ENCODE data around the gene TRA2A. TPM values are rescaled to one million over a fixed set of nuclear protein-coding genes. Genes with fewer than 3 reads are reported as not detected.

Gene TRA2A
- total RNA-seq, result 10 to 100 TPM; 12.6 to 50.0 (median 27.1) TPM

DNA sequence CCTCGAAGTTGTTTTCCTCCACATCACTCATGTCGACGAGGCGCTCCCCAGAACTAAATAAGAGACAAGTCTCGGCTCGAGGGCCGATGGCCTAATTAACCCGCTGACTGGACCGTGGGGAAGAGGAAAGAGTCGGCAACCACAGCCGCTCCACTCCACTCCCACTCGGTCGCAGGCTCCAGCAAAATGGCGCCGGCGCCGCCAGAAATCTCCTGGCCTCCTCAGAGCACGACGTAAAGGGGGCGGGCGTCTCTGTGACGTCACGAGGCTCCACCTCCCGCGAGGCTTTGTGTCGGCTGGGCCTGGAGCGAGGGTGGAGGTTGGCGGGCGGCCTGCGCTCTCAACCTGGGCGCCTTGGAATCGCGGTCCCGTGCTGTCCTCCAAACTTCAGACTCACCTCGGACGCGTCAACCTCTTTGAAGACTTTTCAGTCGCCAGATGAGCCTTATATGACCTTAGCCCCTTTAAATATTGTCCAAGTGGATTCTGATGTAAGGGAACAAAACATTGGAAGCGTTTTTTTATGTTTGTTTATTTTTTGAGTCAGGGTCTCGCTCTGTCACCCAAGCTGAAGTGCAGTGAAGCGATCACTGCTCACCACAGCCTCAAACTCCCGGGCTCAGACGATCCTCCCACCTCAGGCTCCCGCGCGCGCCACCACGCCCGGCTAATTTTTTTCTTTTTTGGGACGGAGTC, at the start of gene TRA2A:
Gene TRA2A, minus strand, starts transcription at position 188 of the 696 bp plus-strand sequence. Its CDS starts 157 bp downstream, at position 31.
- peak; percentile 98 for ATAC-seq
- WGBS, 2 donors (ENCODE audit: low coverage in 1 of 2), result 24% methylated on average over 26 of the region's 50 CpGs; no CpG with 5 or more reads in 1 of the 2 donors
- Histone ChIP-seq H3K4me1 (peaks cover 0 to 42% (median 26%) of the 10 kb centered on the region in 3 donors), H3K27me3 (no peaks in the 10 kb centered on the region), H3K9me3 (no peaks in the 10 kb centered on the region), H3K27ac (peak within 1 kb of the TSS; percentile 69 to 99 (median 94)), H3K4me3 (peak within 1 kb of the TSS; percentile 79 to 85), H3K36me3 (no peaks in the 10 kb centered on the region)
- peak; percentile 84 to 88 for TF ChIP-seq POLR2A (IDR thresholded peaks at IDR 0.05)
- TF ChIP-seq POLR2AphosphoS5 (IDR thresholded peaks at IDR 0.05), result peak; percentile 89
- no peak for TF ChIP-seq EP300 (IDR thresholded peaks at IDR 0.05)
- TF ChIP-seq, protein P1, sequence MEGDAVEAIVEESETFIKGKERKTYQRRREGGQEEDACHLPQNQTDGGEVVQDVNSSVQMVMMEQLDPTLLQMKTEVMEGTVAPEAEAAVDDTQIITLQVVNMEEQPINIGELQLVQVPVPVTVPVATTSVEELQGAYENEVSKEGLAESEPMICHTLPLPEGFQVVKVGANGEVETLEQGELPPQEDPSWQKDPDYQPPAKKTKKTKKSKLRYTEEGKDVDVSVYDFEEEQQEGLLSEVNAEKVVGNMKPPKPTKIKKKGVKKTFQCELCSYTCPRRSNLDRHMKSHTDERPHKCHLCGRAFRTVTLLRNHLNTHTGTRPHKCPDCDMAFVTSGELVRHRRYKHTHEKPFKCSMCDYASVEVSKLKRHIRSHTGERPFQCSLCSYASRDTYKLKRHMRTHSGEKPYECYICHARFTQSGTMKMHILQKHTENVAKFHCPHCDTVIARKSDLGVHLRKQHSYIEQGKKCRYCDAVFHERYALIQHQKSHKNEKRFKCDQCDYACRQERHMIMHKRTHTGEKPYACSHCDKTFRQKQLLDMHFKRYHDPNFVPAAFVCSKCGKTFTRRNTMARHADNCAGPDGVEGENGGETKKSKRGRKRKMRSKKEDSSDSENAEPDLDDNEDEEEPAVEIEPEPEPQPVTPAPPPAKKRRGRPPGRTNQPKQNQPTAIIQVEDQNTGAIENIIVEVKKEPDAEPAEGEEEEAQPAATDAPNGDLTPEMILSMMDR (IDR thresholded peaks at IDR 0.05), result no peak

- 0 to 38% methylated on average over 1 to 4 of the region's 5 CpGs for WGBS, 2 donors (ENCODE audit: low coverage in 1 of 2)
- Histone ChIP-seq H3K9me3 (no peaks in the 10 kb centered on the region), H3K27me3 (peaks cover 9% of the 10 kb centered on the region), H3K4me3 (no peak overlapping the region), H3K36me3 (no peaks in the 10 kb centered on the region), H3K4me1 (no peaks in the 10 kb centered on the region), H3K27ac (no peak overlapping the region)
- TF ChIP-seq POLR2AphosphoS5 (IDR thresholded peaks at IDR 0.05) (no peak), POLR2A (IDR thresholded peaks at IDR 0.05) (no peak), EP300 (IDR thresholded peaks at IDR 0.05) (no peak)
- TF ChIP-seq, protein P1 (IDR thresholded peaks at IDR 0.05), result peak; percentile 71 to 84 (median 78)
- peak; percentile 90 for ATAC-seq
Measured at GRCh38 chr7:23570592-23571200, 38.9 kb upstream of the TRA2A start.

- no peak for ATAC-seq
- Histone ChIP-seq H3K4me1 (no peaks in the 10 kb centered on the region), H3K36me3 (no peaks in the 10 kb centered on the region), H3K9me3 (no peaks in the 10 kb centered on the region), H3K27ac (no peak overlapping the region), H3K27me3 (no peaks in the 10 kb centered on the region), H3K4me3 (no peak overlapping the region)
- no peak for TF ChIP-seq EP300 (IDR thresholded peaks at IDR 0.05)
- TF ChIP-seq, protein P1 (IDR thresholded peaks at IDR 0.05), result no peak
- TF ChIP-seq POLR2A (IDR thresholded peaks at IDR 0.05), result no peak
- no peak for TF ChIP-seq POLR2AphosphoS5 (IDR thresholded peaks at IDR 0.05)
Measured at GRCh38 chr7:23558303-23558702, 26.5 kb upstream of the TRA2A start.

DNA sequence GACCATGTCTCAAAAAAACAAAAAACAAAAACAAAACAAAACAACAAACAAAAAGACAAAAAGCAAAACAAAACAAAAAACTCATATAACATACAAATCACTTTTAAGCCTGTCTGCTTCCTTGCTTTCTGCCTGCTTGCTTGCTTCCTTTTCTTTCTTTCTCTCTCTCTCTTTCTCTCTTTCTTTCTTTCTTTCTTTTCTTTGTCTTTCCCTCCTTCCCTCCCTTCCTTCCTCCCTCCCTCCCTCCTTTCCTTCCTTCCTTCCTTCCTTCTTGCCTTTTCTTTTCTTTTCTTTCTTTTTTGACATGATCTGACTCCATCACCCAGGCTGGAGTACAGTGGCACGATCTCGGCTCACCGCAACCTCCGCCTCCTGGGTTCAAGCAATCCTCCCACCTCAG, 15.9 kb upstream of the TRA2A start:
- no peak for ATAC-seq
- WGBS, 2 donors (ENCODE audit: low coverage in 1 of 2), result 84 to 91% methylated on average over 4 of the region's 4 CpGs
- H3K9me3 ChIP-seq, result no peaks in the 10 kb centered on the region

More for the DNA sequence above, 15.9 kb upstream of the TRA2A start:
- TF ChIP-seq, protein P1 (IDR thresholded peaks at IDR 0.05), result no peak
- TF ChIP-seq EP300 (IDR thresholded peaks at IDR 0.05), result no peak
- no peak for TF ChIP-seq POLR2AphosphoS5 (IDR thresholded peaks at IDR 0.05)
- no peak for TF ChIP-seq POLR2A (IDR thresholded peaks at IDR 0.05)
- H3K27me3 ChIP-seq, result no peaks in the 10 kb centered on the region
- H3K27ac ChIP-seq, result no peak overlapping the region
- H3K36me3 ChIP-seq, result no peaks in the 10 kb centered on the region
- H3K4me3 ChIP-seq, result no peak overlapping the region
- H3K4me1 ChIP-seq, result peaks cover 0 to 3% (median 0%) of the 10 kb centered on the region in 3 donors

Measured in gastroesophageal sphincter (tissue), 4 donors.